ENCODE data around the gene FUT8. TPM values are rescaled to one million over a fixed set of nuclear protein-coding genes. Genes with fewer than 3 reads are reported as not detected.

Gene FUT8
- total RNA-seq, 6 experiments from 2014 or later, result 59.5 to 70.4 (median 63.8) TPM

- H3K4me1 Mint-ChIP-seq (ENCODE audit: low read depth), result no peaks in the 10 kb centered on the region
- H3K36me3 Mint-ChIP-seq (ENCODE audit: low read depth), result peaks cover 29% of the 10 kb centered on the region
- H3K27ac Mint-ChIP-seq, result no peak overlapping the region
- DNase-seq, result no peak
- H3K4me3 Mint-ChIP-seq, result no peak overlapping the region
- H3K9me3 Mint-ChIP-seq, result peaks cover 11% of the 10 kb centered on the region
- peaks cover 2% of the 10 kb centered on the region; the same call in 1 of the 2 replicates for H3K27me3 Mint-ChIP-seq (ENCODE audit: insufficient read depth)
- no peak for TF ChIP-seq CTCF (IDR thresholded peaks at IDR 0.05)
These were observed 97.3 kb downstream of the FUT8 start for GRCh38 chr14:65509842-65510241.

GRCh38 chr14:65513671-65514070 lies 101.1 kb downstream of the FUT8 start:
- Mint-ChIP-seq H3K9me3 (peaks cover 10% of the 10 kb centered on the region), H3K4me1 (ENCODE audit: low read depth) (peaks cover 2% of the 10 kb centered on the region; the same call in 1 of the 2 replicates), H3K36me3 (ENCODE audit: low read depth) (peaks cover 14% of the 10 kb centered on the region), H3K4me3 (no peak overlapping the region), H3K27ac (no peak overlapping the region), H3K27me3 (ENCODE audit: insufficient read depth) (no peaks in the 10 kb centered on the region)
- TF ChIP-seq CTCF (IDR thresholded peaks at IDR 0.05), result no peak
- no peak for DNase-seq

GRCh38 chr14:65517635-65518542 lies 105.4 kb downstream of the FUT8 start:
- Mint-ChIP-seq H3K4me3 (no peak overlapping the region), H3K36me3 (ENCODE audit: low read depth) (no peaks in the 10 kb centered on the region; the same call in 1 of the 2 replicates), H3K27ac (no peak overlapping the region), H3K9me3 (no peaks in the 10 kb centered on the region), H3K27me3 (ENCODE audit: insufficient read depth) (no peaks in the 10 kb centered on the region), H3K4me1 (ENCODE audit: low read depth) (peaks cover 6% of the 10 kb centered on the region; the same call in 1 of the 2 replicates)
- no peak for TF ChIP-seq CTCF (IDR thresholded peaks at IDR 0.05)
- no peak for DNase-seq

GRCh38 chr14:65528069-65528468 lies 115.5 kb downstream of the FUT8 start:
- peaks cover 25% of the 10 kb centered on the region for H3K9me3 Mint-ChIP-seq
- H3K27ac Mint-ChIP-seq, result no peak overlapping the region
- peaks cover 25% of the 10 kb centered on the region for H3K36me3 Mint-ChIP-seq (ENCODE audit: low read depth)
- no peak overlapping the region for H3K4me3 Mint-ChIP-seq
- no peaks in the 10 kb centered on the region for H3K4me1 Mint-ChIP-seq (ENCODE audit: low read depth)
- no peaks in the 10 kb centered on the region for H3K27me3 Mint-ChIP-seq (ENCODE audit: insufficient read depth)
- no peak for TF ChIP-seq CTCF (IDR thresholded peaks at IDR 0.05)
- DNase-seq, result no peak

- H3K27ac Mint-ChIP-seq, result no peak overlapping the region
- no peaks in the 10 kb centered on the region; the same call in 1 of the 2 replicates for H3K9me3 Mint-ChIP-seq
- no peak overlapping the region for H3K4me3 Mint-ChIP-seq
- no peaks in the 10 kb centered on the region for H3K4me1 Mint-ChIP-seq (ENCODE audit: low read depth)
- no peaks in the 10 kb centered on the region for H3K27me3 Mint-ChIP-seq (ENCODE audit: insufficient read depth)
- no peak for TF ChIP-seq CTCF (IDR thresholded peaks at IDR 0.05)
- no peak for DNase-seq
- H3K36me3 Mint-ChIP-seq (ENCODE audit: low read depth), result peaks cover 8% of the 10 kb centered on the region; the same call in 1 of the 2 replicates
These were observed 118.6 kb downstream of the FUT8 start for GRCh38 chr14:65531148-65531547.

Data from HFFc6 (cell line).